Stomach (tissue), 9 donors: ENCODE results near the gene ADD2. TPM values are rescaled to one million over a fixed set of nuclear protein-coding genes. Genes with fewer than 3 reads are reported as not detected.
"Not testable (repeated sequence)": the region's sequence is repeated elsewhere in the genome, so short reads cannot be mapped to it uniquely, and the experiment has no call there.

Experiments
- DNase-seq, 2 donors: peaks; one replicate each; pipeline versions ENCODE4 v3.0.0 to v3.0.0-alpha.2; 2013 to 2019
- H3K27ac ChIP-seq, 5 donors: fragments of 200-600 bp in 4 of 5; sonication (generic) in 4 of 5; one replicate each; pipeline ENCODE4 v1.5.1; 2013 to 2019; ENCODE audit warnings: mild to moderate bottlenecking in 1 of 5, moderate library complexity in 1 of 5
- H3K27me3 ChIP-seq, 3 donors: fragments of 200-600 bp; sonication (generic); one replicate each; pipeline ENCODE4 v1.5.1; 2017 to 2019; ENCODE audit warnings: mixed run types in 1 of 3
- H3K36me3 ChIP-seq, 4 donors: fragments of 200-600 bp; sonication (generic); 1 replicate in 3 of 4; 2 replicates in 1 of 4; pipeline ENCODE4 v1.5.1; 2016 to 2019
- H3K4me1 ChIP-seq, 4 donors: fragments of 200-600 bp; sonication (generic); one replicate each; pipeline ENCODE4 v1.5.1; 2016 to 2019
- H3K4me3 ChIP-seq, 4 donors: fragments of 200-600 bp; sonication (generic) in 3 of 4; one replicate each; pipeline ENCODE4 v1.5.1; 2016 to 2019; ENCODE audit warnings: mild to moderate bottlenecking in 1 of 4
- H3K9me3 ChIP-seq, 4 donors: fragments of 200-600 bp; sonication (generic); one replicate each; pipeline ENCODE4 v1.5.1; 2016 to 2019
- CTCF ChIP-seq, 7 experiments: fragments of 450-650 bp in 4 of 7; fragments of 200-600 bp in 3 of 7; sonication (generic) in 3 of 7; IDR thresholded peaks; one replicate each; pipeline ENCODE4 v1.5.1; 2016 to 2019; ENCODE audit warnings: antibody characterized with exemption in 7 of 7, control low read depth in 2 of 7, mild to moderate bottlenecking in 1 of 7
- EP300 ChIP-seq: sonication (generic); formaldehyde crosslinking; IDR thresholded peaks from one replicate; pipeline ENCODE4 v1.6.1; 2017; ENCODE audit warnings: antibody characterized with exemption
- POLR2A ChIP-seq, 4 donors: fragments of 450-650 bp; IDR thresholded peaks; one replicate each; pipeline ENCODE4 v1.6.1; 2016; ENCODE audit warnings: antibody characterized with exemption in 4 of 4, control low read depth in 2 of 4, mild to moderate bottlenecking in 1 of 4, moderate library complexity in 1 of 4
- POLR2AphosphoS5 ChIP-seq, 3 donors: sonication (generic); formaldehyde crosslinking; IDR thresholded peaks; one replicate each; pipeline ENCODE4 v1.6.1; 2016; ENCODE audit warnings: antibody characterized with exemption in 3 of 3
- WGBS, 5 donors: extraction: QIAGEN DNeasy Blood & Tissue Kit in 3 of 5; methylation state at CpG; one replicate each; pipeline versions ENCODE4 v1.1.5 to v1.1.7; 2013 to 2018; 5-methylcytosine and 5-hydroxymethylcytosine counted together
- intact Hi-C: fragments of 100-400 bp; cut with DNase I; formaldehyde crosslinking; loops from one replicate; pipeline ENCODE4 v1.15.1; 2023; ENCODE audit warnings: low total_unique reads
- polyA plus RNA-seq, 3 donors: library from polyadenylated mRNA; stranded (reverse); fragments of 200-250 nt; gene quantifications; one replicate each; pipeline ENCODE4 v1.2.3, GENCODE V29; 2013
- total RNA-seq, 5 donors: library from RNA; depleted of rRNA; stranded (reverse); fragments of >200 nt; gene quantifications; one replicate each; pipeline versions ENCODE4 v1.1.0 to v1.2.3, GENCODE V29; 2014 to 2016
- donor health status: healthy with polysubstance abuse.
- donor health status: Bipolar disorder and iron deficiency.
- donor health status: healthy.

Gene ADD2
- total and polyA plus RNA-seq, 8 donors: 0.12 to 5.5 (median 1.5) TPM; not detected in 2

DNA sequence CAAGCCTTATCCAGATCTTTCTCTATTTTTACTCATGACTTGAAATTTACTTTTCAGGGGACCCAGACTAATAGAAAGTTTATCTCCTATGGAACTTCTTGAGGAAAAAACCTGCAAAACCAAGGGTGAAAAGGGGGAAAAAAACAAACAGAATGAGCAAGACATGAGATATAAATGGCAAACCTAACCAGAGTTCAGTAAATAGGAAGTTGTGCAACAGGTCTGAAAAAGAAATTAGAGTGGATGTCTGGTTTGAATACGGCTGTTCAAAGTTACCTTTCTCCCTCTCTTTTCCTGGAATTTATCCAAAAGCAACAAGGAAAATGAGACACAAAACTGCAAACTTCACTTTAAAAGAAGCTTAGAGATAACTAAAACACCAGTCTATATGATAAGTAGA is 135.6 kb downstream of the ADD2 start:
- TF ChIP-seq POLR2AphosphoS5 (IDR thresholded peaks at IDR 0.05) (no peak), EP300 (no peak), POLR2A (IDR thresholded peaks at IDR 0.05) (no peak), CTCF (IDR thresholded peaks at IDR 0.05) (no peak)

GRCh38 chr2:70630761-70631160 is 137.2 kb downstream of the ADD2 start:
- H3K4me3 ChIP-seq: no peak overlapping the region
- DNase-seq: no peak
- H3K4me1 ChIP-seq: peaks cover 0 to 10% (median 0%) of the 10 kb centered on the region in 4 donors
- H3K27ac ChIP-seq: no peak overlapping the region
- no peaks in the 10 kb centered on the region for H3K36me3 ChIP-seq
- H3K9me3 ChIP-seq: peaks cover 0 to 16% (median 6%) of the 10 kb centered on the region in 4 donors
- intact Hi-C loops: no loop called here
- WGBS, 5 donors: 72 to 92% (median 91%) methylated on average over 1 of the region's 1 CpG
- TF ChIP-seq CTCF (IDR thresholded peaks at IDR 0.05): no peak
- no peak for TF ChIP-seq POLR2AphosphoS5 (IDR thresholded peaks at IDR 0.05)
- no peak for TF ChIP-seq POLR2A (IDR thresholded peaks at IDR 0.05)
- no peak for TF ChIP-seq EP300
- H3K27me3 ChIP-seq: no peaks in the 10 kb centered on the region

More for the DNA sequence above, 135.6 kb downstream of the ADD2 start:
- Histone ChIP-seq H3K27me3 (no peaks in the 10 kb centered on the region), H3K27ac (no peak overlapping the region), H3K4me3 (no peak overlapping the region), H3K9me3 (peaks cover 0 to 16% (median 6%) of the 10 kb centered on the region in 4 donors), H3K36me3 (no peaks in the 10 kb centered on the region), H3K4me1 (peaks cover 0 to 2% (median 0%) of the 10 kb centered on the region in 4 donors)
- WGBS, 5 donors: 19 to 43% (median 38%) methylated on average over 1 of the region's 1 CpG
- no peak for DNase-seq
- intact Hi-C loops: no loop called here

GRCh38 chr2:70627211-70627898 is 140.6 kb downstream of the ADD2 start:
- Histone ChIP-seq H3K27ac (no peak overlapping the region), H3K4me1 (peaks cover 0 to 10% (median 0%) of the 10 kb centered on the region in 4 donors), H3K27me3 (peaks cover 0 to 4% (median 0%) of the 10 kb centered on the region in 3 donors), H3K9me3 (no peaks in the 10 kb centered on the region), H3K36me3 (no peaks in the 10 kb centered on the region), H3K4me3 (no peak overlapping the region)
- intact Hi-C loops: no loop called here
- 36 to 67% (median 63%) methylated on average over 2 of the region's 2 CpGs for WGBS, 5 donors
- DNase-seq: peak in 1 of 2 donors; percentile 71
- no peak for TF ChIP-seq POLR2AphosphoS5 (IDR thresholded peaks at IDR 0.05)
- no peak for TF ChIP-seq CTCF (IDR thresholded peaks at IDR 0.05)
- no peak for TF ChIP-seq POLR2A (IDR thresholded peaks at IDR 0.05)
- no peak for TF ChIP-seq EP300

GRCh38 chr2:70626254-70626990 is 141.6 kb downstream of the ADD2 start:
- no peak for DNase-seq
- H3K27me3 ChIP-seq: peaks cover 0 to 12% (median 0%) of the 10 kb centered on the region in 3 donors
- no peaks in the 10 kb centered on the region for H3K9me3 ChIP-seq
- intact Hi-C loops: no loop called here
- no peak overlapping the region for H3K27ac ChIP-seq
- no peaks in the 10 kb centered on the region for H3K36me3 ChIP-seq
- peaks cover 0 to 10% (median 0%) of the 10 kb centered on the region in 4 donors for H3K4me1 ChIP-seq
- H3K4me3 ChIP-seq: no peak overlapping the region
- 75 to 82% (median 80%) methylated on average over 13 of the region's 13 CpGs for WGBS, 5 donors
- no peak for TF ChIP-seq CTCF (IDR thresholded peaks at IDR 0.05)
- no peak for TF ChIP-seq POLR2AphosphoS5 (IDR thresholded peaks at IDR 0.05)
- TF ChIP-seq POLR2A (IDR thresholded peaks at IDR 0.05): no peak
- no peak for TF ChIP-seq EP300

GRCh38 chr2:70621536-70621935 is 146.5 kb downstream of the ADD2 start:
- WGBS, 5 donors: 40 to 64% (median 51%) methylated on average over 6 of the region's 6 CpGs
- H3K4me1 ChIP-seq, H3K36me3 ChIP-seq, H3K9me3 ChIP-seq, DNase-seq, H3K27ac ChIP-seq, H3K4me3 ChIP-seq, intact Hi-C loops: not testable (repeated sequence)
- peaks cover 0 to 19% (median 0%) of the 10 kb centered on the region in 3 donors for H3K27me3 ChIP-seq
